Osteocyte (in vitro differentiated cells): Measurements from ENCODE around the gene SYNJ2. TPM values are rescaled to one million over a fixed set of nuclear protein-coding genes. Genes with fewer than 3 reads are reported as not detected.

Experiments used
- DNase-seq: peaks from one replicate; pipeline ENCODE4 v3.0.0; 2021; ENCODE audit warnings: mixed read lengths; ENCODE audit not compliant: unreplicated experiment; ENCODE audit errors: extremely low spot score
- H3K27ac Mint-ChIP-seq: one replicate; pipeline ENCODE4 v1.8.0; 2021; ENCODE audit warnings: mild to moderate bottlenecking, mixed read lengths; ENCODE audit not compliant: unreplicated experiment
- H3K27me3 Mint-ChIP-seq: one replicate; pipeline ENCODE4 v1.8.0; 2021; ENCODE audit warnings: mixed read lengths; ENCODE audit not compliant: unreplicated experiment
- H3K36me3 Mint-ChIP-seq: one replicate; pipeline ENCODE4 v1.8.0; 2021; ENCODE audit warnings: mixed read lengths; ENCODE audit not compliant: unreplicated experiment
- H3K4me1 Mint-ChIP-seq: one replicate; pipeline ENCODE4 v1.8.0; 2021; ENCODE audit warnings: mixed read lengths; ENCODE audit not compliant: unreplicated experiment
- H3K4me3 Mint-ChIP-seq: one replicate; pipeline ENCODE4 v1.8.0; 2021; ENCODE audit warnings: mild to moderate bottlenecking, moderate library complexity, mixed read lengths; ENCODE audit not compliant: unreplicated experiment
- H3K9me3 Mint-ChIP-seq: one replicate; pipeline ENCODE4 v1.8.0; 2021; ENCODE audit warnings: mixed read lengths; ENCODE audit not compliant: unreplicated experiment
- total RNA-seq: library from RNA; stranded (reverse); gene quantifications from 2 replicates; pipeline ENCODE4 v1.2.1, GENCODE V29; 2021
- TF ChIP-seq, protein P1 (sequence below): fragments of 200-600 bp; sonication (generic); IDR thresholded peaks from 2 replicates; pipeline ENCODE4 v1.5.0; 2021; ENCODE audit warnings: antibody characterized with exemption, mild to moderate bottlenecking, moderate library complexity

SYNJ2 gene
- total RNA-seq, 1 donor from 2014 or later: 94.5 TPM

DNA sequence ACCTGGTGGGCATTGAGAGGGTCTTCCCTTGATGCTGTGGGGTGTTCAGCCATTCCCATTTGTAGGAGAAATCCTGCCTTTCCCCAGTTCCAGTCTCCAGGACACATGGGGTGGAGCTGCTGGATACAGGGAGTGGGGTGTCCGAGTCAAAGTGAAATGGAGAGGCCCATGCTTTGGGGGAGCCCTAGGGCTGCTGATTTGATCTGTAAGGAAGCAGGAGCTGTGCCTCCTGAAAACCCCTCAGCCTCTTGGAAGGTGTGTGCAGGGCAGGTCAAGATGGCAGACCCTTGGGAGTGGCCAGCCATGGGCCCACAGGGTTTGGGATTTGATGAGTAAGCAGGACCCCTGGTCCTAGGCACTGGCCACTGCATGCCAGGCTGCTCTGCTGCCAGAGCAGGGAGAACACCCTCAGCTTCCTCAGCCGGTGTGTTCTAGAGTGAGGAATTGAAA, 104.4 kb downstream of the SYNJ2 start:
- Mint-ChIP-seq H3K4me3 (no peak overlapping the region), H3K27me3 (no peaks in the 10 kb centered on the region), H3K9me3 (no peaks in the 10 kb centered on the region), H3K4me1 (peaks cover 36% of the 10 kb centered on the region), H3K36me3 (peaks cover 62% of the 10 kb centered on the region), H3K27ac (peak overlapping the region; percentile 58)
- peak; percentile 71 for DNase-seq
- TF ChIP-seq, protein P1, sequence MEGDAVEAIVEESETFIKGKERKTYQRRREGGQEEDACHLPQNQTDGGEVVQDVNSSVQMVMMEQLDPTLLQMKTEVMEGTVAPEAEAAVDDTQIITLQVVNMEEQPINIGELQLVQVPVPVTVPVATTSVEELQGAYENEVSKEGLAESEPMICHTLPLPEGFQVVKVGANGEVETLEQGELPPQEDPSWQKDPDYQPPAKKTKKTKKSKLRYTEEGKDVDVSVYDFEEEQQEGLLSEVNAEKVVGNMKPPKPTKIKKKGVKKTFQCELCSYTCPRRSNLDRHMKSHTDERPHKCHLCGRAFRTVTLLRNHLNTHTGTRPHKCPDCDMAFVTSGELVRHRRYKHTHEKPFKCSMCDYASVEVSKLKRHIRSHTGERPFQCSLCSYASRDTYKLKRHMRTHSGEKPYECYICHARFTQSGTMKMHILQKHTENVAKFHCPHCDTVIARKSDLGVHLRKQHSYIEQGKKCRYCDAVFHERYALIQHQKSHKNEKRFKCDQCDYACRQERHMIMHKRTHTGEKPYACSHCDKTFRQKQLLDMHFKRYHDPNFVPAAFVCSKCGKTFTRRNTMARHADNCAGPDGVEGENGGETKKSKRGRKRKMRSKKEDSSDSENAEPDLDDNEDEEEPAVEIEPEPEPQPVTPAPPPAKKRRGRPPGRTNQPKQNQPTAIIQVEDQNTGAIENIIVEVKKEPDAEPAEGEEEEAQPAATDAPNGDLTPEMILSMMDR: no peak

DNA sequence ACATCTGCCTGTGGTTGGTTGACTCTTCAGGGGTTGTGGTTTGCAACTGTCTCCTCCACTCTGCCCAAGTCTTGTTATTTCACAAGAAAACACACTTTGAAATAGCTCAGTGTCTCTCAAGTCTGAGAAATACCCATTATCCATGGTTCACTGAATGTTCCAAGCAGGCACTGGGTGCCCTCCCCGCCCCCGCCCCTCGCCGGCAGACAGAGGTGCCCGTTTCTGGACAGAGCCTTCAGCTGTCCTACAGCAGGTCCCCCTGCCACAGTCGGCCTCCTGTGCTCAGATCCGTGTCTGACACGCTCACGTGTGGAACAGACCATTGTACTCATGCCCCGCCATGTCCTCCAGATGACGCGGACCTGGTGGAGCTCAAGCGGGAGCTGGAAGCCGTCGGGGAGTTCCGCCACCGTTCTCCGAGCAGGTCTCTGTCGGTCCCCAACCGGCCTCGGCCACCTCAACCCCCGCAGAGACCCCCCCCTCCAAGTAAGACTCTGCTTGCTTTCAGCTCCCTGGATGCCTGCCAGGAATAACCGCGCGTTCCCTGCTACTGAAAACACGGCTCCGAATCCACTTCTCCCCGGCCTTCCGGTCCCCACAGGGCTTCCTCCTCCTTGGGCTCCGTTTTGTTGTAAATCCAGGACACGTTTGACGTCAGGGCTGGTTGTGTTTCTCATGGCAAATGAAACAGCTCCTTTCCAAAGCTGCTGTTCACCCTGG, 105.0 kb downstream of the SYNJ2 start:
- Mint-ChIP-seq H3K4me1 (peaks cover 36% of the 10 kb centered on the region), H3K36me3 (peaks cover 58% of the 10 kb centered on the region)
- DNase-seq: peak; percentile 77

DNA sequence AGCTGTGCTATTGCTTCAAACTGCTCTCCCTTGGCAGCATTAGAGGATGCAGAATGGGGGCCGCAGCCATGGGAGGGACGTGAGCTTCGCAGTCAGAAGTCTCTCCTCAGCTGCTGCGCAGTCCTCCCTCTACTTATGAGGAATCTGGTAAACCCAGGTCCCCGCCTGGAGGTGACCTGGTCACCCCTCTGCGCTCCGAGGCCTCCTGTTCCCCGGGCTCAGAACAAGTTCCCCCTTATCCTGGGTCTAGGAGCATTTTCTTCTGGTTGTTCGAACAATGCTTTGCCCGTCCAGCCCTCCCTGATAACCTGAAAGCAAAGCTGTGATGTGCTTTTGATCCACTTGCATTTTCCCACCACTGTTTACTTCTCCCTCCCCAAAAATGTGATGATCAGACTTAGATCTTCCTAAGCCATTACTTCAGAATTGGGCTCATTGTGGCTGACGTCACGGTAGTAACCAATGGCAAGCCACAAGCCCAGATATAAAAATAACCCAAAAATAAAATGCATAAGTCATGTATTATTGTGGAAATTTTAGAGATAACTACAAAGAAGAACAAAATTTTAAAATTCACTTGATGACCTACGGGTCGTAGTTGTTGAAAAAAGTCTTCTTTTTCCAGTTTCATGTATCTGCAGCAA, 105.7 kb downstream of the SYNJ2 start:
- peak overlapping the region; percentile 58 for H3K27ac Mint-ChIP-seq
- no peaks in the 10 kb centered on the region for H3K9me3 Mint-ChIP-seq
- H3K4me3 Mint-ChIP-seq: no peak overlapping the region
- H3K27me3 Mint-ChIP-seq: no peaks in the 10 kb centered on the region
- H3K4me1 Mint-ChIP-seq: peaks cover 36% of the 10 kb centered on the region
- DNase-seq: peak; percentile 74
- TF ChIP-seq, protein P1: no peak
- peaks cover 61% of the 10 kb centered on the region for H3K36me3 Mint-ChIP-seq

More for the DNA sequence above, 105.0 kb downstream of the SYNJ2 start:
- Mint-ChIP-seq H3K27me3 (no peaks in the 10 kb centered on the region), H3K4me3 (no peak overlapping the region), H3K9me3 (no peaks in the 10 kb centered on the region), H3K27ac (peak overlapping the region; percentile 58)
- TF ChIP-seq, protein P1: no peak

DNA sequence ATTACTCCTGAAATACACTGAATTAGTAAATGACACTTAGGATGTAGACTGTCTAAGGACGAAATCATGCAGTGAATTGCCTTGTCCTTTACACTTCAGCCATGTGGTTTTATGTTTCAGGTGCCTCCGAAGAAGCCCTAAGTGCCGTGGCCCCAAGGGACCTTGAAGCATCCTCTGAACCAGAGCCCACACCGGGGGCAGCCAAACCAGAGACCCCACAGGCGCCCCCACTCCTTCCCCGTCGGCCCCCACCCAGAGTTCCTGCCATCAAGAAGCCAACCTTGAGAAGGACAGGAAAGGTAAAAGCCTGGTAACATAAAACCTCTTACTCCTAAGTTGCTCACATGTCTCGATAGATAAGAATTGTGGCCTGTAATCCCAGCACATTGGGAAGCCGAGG, 111.1 kb downstream of the SYNJ2 start:
- Mint-ChIP-seq H3K4me1 (peaks cover 11% of the 10 kb centered on the region), H3K27me3 (no peaks in the 10 kb centered on the region), H3K36me3 (peaks cover 77% of the 10 kb centered on the region), H3K9me3 (no peaks in the 10 kb centered on the region), H3K4me3 (no peak overlapping the region), H3K27ac (no peak overlapping the region)
- no peak for DNase-seq
- TF ChIP-seq, protein P1: no peak

DNA sequence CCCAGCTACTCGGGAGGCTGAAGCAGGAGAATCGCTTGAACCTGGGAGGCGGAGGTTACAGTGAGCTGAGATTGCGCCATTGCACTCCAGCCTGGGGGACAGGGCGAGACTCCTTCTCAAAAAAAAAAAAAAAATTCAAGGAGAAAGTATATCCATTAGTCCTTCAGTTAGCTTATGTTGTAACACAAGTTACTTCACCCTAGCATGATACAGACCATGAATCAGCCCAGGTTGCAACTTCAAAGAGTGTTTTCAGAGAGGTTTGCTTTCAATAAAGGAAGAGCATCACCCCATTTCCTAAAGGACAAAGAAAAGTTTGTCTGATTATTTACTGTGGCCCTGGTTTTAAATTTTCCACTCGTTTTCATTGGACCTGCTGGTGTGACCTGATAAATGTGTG, 113.4 kb downstream of the SYNJ2 start:
- TF ChIP-seq, protein P1: no peak
- Mint-ChIP-seq H3K4me3 (no peak overlapping the region), H3K9me3 (no peaks in the 10 kb centered on the region), H3K27me3 (no peaks in the 10 kb centered on the region), H3K27ac (no peak overlapping the region), H3K36me3 (peaks cover 74% of the 10 kb centered on the region), H3K4me1 (no peaks in the 10 kb centered on the region)
- no peak for DNase-seq
